ENCODE data around the gene KRTAP10-5.

KRTAP10-5 gene

DNA sequence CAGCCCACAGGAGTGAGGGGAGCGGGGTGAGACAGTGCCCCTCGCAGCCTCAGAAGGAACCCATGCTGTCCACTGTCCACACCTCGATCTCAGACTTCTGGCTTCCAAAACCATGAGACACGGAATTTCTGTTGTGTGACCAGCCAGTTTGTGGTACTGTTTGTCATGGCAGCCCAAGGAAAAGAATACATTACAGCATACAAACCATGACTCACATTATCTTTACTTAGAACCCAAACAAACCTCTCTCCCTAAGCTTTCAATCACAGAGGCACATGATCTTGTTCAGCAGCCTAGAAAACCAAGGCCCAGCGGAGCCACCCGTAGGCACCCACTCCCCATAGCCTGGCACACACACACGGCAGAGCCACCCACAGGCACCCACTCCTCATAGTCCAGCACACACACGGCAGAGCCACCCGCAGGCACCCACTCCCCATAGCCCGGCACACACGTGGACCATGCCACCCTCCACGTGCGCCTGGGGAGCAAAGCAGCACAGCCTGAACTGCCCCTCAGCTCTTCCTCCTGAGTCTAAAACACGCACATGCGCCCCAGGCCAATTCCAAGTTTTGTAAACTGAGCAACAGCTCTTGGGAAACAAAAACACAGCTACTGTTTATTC lies 7.3 kb downstream of the KRTAP10-5 start:
- ATAC-seq, result no peak; the same call in 2 of the 3 replicates
- TF ChIP-seq ARNTL (CRISPR knock-in tag; IDR thresholded peaks at IDR 0.05; ENCODE audit: borderline replicate concordance, low read depth), result no peak

DNA sequence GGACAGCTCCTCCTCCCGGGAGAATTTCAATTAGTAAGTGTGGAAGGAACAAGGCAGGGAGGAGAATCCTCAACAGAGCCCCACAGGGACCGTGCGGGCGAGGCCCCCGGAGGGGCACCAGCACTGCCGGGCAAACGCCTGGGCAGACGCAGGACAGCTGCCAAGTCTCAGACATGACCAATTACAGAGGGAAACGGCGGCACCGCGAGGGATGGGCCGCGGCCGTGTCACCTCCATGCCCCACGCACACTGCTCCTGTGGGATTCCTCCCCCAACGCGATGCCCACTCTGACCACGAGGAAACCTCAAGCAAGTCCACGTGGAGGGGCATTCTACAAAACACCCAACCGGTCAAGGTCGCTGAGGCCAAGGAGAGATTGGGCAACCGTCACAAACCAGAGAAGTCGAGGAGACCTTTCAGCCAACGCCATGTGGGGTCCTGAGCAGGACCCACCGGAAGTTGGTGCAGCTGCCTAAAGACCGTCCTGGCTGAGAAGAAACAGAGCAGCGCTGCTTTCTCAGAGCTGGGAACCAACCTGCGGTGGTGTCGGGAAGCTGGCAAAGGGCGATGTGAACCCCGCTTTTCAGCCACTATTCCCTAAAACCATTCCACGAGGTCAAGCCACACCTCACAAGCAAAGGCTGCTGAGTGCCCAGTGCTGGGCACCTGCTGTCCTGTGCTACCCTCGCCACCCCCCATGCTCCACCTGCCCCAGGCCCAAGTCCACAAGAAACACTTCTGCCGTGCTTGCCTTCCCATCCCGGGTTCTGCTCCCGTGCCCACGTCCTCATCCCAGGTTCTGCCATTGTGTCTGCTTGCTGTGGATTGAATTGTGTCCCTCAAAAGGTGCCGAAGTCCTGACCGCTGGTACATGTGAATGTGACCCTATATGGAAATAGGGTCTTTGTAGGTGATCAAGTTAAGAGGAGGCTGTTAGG lies 8.3 kb downstream of the KRTAP10-5 start:
- ATAC-seq, result no peak
- TF ChIP-seq ZNF70 (CRISPR knock-in tag; IDR thresholded peaks at IDR 0.05), result no peak
- TF ChIP-seq, protein P1, sequence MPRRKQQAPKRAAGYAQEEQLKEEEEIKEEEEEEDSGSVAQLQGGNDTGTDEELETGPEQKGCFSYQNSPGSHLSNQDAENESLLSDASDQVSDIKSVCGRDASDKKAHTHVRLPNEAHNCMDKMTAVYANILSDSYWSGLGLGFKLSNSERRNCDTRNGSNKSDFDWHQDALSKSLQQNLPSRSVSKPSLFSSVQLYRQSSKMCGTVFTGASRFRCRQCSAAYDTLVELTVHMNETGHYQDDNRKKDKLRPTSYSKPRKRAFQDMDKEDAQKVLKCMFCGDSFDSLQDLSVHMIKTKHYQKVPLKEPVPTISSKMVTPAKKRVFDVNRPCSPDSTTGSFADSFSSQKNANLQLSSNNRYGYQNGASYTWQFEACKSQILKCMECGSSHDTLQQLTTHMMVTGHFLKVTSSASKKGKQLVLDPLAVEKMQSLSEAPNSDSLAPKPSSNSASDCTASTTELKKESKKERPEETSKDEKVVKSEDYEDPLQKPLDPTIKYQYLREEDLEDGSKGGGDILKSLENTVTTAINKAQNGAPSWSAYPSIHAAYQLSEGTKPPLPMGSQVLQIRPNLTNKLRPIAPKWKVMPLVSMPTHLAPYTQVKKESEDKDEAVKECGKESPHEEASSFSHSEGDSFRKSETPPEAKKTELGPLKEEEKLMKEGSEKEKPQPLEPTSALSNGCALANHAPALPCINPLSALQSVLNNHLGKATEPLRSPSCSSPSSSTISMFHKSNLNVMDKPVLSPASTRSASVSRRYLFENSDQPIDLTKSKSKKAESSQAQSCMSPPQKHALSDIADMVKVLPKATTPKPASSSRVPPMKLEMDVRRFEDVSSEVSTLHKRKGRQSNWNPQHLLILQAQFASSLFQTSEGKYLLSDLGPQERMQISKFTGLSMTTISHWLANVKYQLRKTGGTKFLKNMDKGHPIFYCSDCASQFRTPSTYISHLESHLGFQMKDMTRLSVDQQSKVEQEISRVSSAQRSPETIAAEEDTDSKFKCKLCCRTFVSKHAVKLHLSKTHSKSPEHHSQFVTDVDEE (CRISPR knock-in tag; IDR thresholded peaks at IDR 0.05), result no peak
- no peak for TF ChIP-seq ESRRG (CRISPR knock-in tag; IDR thresholded peaks at IDR 0.05)
- no peak for TF ChIP-seq ZNF565 (CRISPR knock-in tag; conservative IDR thresholded peaks at IDR 0.05; ENCODE audit: low read depth)
- TF ChIP-seq, protein P2, sequence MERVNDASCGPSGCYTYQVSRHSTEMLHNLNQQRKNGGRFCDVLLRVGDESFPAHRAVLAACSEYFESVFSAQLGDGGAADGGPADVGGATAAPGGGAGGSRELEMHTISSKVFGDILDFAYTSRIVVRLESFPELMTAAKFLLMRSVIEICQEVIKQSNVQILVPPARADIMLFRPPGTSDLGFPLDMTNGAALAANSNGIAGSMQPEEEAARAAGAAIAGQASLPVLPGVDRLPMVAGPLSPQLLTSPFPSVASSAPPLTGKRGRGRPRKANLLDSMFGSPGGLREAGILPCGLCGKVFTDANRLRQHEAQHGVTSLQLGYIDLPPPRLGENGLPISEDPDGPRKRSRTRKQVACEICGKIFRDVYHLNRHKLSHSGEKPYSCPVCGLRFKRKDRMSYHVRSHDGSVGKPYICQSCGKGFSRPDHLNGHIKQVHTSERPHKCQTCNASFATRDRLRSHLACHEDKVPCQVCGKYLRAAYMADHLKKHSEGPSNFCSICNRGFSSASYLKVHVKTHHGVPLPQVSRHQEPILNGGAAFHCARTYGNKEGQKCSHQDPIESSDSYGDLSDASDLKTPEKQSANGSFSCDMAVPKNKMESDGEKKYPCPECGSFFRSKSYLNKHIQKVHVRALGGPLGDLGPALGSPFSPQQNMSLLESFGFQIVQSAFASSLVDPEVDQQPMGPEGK (CRISPR knock-in tag; IDR thresholded peaks at IDR 0.05; ENCODE audit: borderline replicate concordance), result no peak
- TF ChIP-seq CSDC2 (CRISPR knock-in tag; IDR thresholded peaks at IDR 0.05), result no peak
- no peak for TF ChIP-seq ARNTL (CRISPR knock-in tag; IDR thresholded peaks at IDR 0.05; ENCODE audit: borderline replicate concordance, low read depth)
- TF ChIP-seq ZFP30 (CRISPR knock-in tag; IDR thresholded peaks at IDR 0.05), result no peak

DNA sequence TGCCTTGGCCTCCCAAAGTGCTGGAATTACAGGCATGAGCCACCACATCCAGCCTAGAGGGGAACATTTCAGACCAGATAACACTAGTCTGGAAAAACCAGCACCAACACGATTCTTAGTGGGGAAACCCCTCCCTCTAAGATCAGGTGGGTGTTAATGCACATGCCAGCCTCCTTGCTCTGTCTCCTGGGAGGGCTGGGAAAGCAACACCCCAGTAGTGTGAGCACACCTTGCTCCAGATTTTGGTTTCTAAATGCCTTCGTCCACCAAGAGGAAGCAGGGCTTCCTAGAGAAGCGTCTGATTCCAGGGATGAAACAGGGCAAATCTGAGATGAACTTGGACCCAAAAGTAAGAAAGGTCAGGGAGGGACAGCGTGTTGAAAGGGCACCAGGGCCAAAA lies 9.1 kb downstream of the KRTAP10-5 start:
- ATAC-seq, result no peak
- no peak for TF ChIP-seq ZNF70 (CRISPR knock-in tag; IDR thresholded peaks at IDR 0.05)

DNA sequence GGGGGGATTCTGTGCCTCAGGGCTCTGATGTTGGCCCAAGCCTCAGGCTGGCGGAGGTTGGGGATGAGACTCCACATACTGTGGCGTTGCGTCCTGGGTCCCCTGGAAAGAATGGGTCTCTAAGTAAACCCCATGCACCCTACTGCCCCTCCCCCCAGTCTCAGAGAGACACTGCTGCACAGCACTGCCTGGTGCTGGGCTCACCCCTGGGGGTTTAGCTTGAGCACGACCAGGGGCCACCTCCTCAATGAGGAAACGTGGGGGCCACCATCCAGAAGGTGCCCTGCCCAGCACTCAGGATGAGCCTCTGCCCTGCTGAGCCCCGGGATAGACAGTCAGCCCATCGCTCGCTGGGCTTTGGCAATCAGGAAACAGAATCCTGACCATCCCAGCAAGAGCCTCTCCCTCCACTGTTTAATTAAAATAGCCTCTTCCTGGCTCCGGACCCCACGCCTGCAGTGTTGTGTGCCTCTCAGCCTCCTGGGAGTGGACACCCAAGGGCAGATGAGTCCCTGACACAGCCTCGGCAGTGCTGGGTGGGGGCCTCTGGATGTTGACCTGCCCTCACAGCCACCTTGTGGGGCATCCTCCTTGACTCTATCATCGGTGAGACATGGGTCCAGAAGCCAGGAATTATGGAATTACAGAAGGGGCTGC lies 10.4 kb downstream of the KRTAP10-5 start:
- TF ChIP-seq ESRRG (CRISPR knock-in tag; IDR thresholded peaks at IDR 0.05), result no peak
- TF ChIP-seq, protein P3, sequence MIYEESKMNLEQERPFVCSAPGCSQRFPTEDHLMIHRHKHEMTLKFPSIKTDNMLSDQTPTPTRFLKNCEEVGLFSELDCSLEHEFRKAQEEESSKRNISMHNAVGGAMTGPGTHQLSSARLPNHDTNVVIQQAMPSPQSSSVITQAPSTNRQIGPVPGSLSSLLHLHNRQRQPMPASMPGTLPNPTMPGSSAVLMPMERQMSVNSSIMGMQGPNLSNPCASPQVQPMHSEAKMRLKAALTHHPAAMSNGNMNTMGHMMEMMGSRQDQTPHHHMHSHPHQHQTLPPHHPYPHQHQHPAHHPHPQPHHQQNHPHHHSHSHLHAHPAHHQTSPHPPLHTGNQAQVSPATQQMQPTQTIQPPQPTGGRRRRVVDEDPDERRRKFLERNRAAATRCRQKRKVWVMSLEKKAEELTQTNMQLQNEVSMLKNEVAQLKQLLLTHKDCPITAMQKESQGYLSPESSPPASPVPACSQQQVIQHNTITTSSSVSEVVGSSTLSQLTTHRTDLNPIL (CRISPR knock-in tag; IDR thresholded peaks at IDR 0.05; ENCODE audit: low read depth), result no peak
- TF ChIP-seq, protein P4, sequence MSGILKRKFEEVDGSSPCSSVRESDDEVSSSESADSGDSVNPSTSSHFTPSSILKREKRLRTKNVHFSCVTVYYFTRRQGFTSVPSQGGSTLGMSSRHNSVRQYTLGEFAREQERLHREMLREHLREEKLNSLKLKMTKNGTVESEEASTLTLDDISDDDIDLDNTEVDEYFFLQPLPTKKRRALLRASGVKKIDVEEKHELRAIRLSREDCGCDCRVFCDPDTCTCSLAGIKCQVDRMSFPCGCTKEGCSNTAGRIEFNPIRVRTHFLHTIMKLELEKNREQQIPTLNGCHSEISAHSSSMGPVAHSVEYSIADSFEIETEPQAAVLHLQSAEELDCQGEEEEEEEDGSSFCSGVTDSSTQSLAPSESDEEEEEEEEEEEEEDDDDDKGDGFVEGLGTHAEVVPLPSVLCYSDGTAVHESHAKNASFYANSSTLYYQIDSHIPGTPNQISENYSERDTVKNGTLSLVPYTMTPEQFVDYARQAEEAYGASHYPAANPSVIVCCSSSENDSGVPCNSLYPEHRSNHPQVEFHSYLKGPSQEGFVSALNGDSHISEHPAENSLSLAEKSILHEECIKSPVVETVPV (CRISPR knock-in tag; IDR thresholded peaks at IDR 0.05), result no peak
- TF ChIP-seq ZNF70 (CRISPR knock-in tag; IDR thresholded peaks at IDR 0.05), result no peak
- TF ChIP-seq BACH2 (CRISPR knock-in tag; IDR thresholded peaks at IDR 0.05; ENCODE audit: borderline replicate concordance), result no peak
- no peak for TF ChIP-seq TOX (CRISPR knock-in tag; IDR thresholded peaks at IDR 0.05; ENCODE audit: borderline replicate concordance)
- no peak for TF ChIP-seq RARB (CRISPR knock-in tag; IDR thresholded peaks at IDR 0.05)
- TF ChIP-seq OSR1 (CRISPR knock-in tag; IDR thresholded peaks at IDR 0.05), result no peak
- TF ChIP-seq, protein P2 (CRISPR knock-in tag; IDR thresholded peaks at IDR 0.05; ENCODE audit: borderline replicate concordance), result no peak
- TF ChIP-seq, protein P5, sequence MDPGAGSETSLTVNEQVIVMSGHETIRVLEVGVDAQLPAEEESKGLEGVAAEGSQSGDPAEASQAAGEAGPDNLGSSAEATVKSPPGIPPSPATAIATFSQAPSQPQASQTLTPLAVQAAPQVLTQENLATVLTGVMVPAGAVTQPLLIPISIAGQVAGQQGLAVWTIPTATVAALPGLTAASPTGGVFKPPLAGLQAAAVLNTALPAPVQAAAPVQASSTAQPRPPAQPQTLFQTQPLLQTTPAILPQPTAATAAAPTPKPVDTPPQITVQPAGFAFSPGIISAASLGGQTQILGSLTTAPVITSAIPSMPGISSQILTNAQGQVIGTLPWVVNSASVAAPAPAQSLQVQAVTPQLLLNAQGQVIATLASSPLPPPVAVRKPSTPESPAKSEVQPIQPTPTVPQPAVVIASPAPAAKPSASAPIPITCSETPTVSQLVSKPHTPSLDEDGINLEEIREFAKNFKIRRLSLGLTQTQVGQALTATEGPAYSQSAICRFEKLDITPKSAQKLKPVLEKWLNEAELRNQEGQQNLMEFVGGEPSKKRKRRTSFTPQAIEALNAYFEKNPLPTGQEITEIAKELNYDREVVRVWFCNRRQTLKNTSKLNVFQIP (CRISPR knock-in tag; IDR thresholded peaks at IDR 0.05; ENCODE audit: borderline replicate concordance, low read depth), result no peak
- no peak for TF ChIP-seq ZNF565 (CRISPR knock-in tag; conservative IDR thresholded peaks at IDR 0.05; ENCODE audit: low read depth)
- TF ChIP-seq CSDC2 (CRISPR knock-in tag; IDR thresholded peaks at IDR 0.05), result no peak
- no peak for TF ChIP-seq ARNTL (CRISPR knock-in tag; IDR thresholded peaks at IDR 0.05; ENCODE audit: borderline replicate concordance, low read depth)
- no peak for TF ChIP-seq ZFP30 (CRISPR knock-in tag; IDR thresholded peaks at IDR 0.05)
- ATAC-seq, result no peak
